GM18868 (cell line): ENCODE data around the gene RPS25.
"Not testable (repeated sequence)": the region's sequence is repeated elsewhere in the genome, so short reads cannot be mapped to it uniquely, and the experiment has no call there.

Experiments used
- ATAC-seq: cut with Tn5 transposase; IDR thresholded peaks from one replicate; pipeline ENCODE4 v1.9.1; 2021; ENCODE audit warnings: mild to moderate bottlenecking, moderate library complexity; ENCODE audit not compliant: unreplicated experiment

RPS25 gene

GRCh38 chr11:119017377-119017776 is 766 bp downstream of the RPS25 start:
- not testable (repeated sequence) for ATAC-seq

GRCh38 chr11:119016216-119017009 is 1.7 kb downstream of the RPS25 start:
- ATAC-seq = no peak

- ATAC-seq = no peak
These were observed 3.0 kb downstream of the RPS25 start for GRCh38 chr11:119015054-119015611.

- no peak for ATAC-seq
These were observed 3.8 kb downstream of the RPS25 start for GRCh38 chr11:119014209-119014924.

- no peak for ATAC-seq
These were observed 5.4 kb downstream of the RPS25 start for GRCh38 chr11:119012629-119013170.

GRCh38 chr11:119011476-119012053 is 6.6 kb downstream of the RPS25 start:
- no peak for ATAC-seq

- no peak for ATAC-seq
These were observed 11.5 kb downstream of the RPS25 start for GRCh38 chr11:119006656-119007055.

- no peak for ATAC-seq
These were observed 17.2 kb downstream of the RPS25 start for GRCh38 chr11:119000906-119001305.

GRCh38 chr11:118998822-118999221 is 19.3 kb downstream of the RPS25 start:
- no peak for ATAC-seq

- peak; percentile 24 for ATAC-seq
These were observed 19.8 kb downstream of the RPS25 start for GRCh38 chr11:118998388-118998717.

- peak; percentile 87 for ATAC-seq
These were observed 20.3 kb downstream of the RPS25 start, which contains the start of gene CENATAC for GRCh38 chr11:118997627-118998387. TSS of gene CENATAC (plus strand) at chr11:118998138. CDS start at chr11:118998198, 60 bp downstream.

- peak; percentile 39 for ATAC-seq
These were observed 21.1 kb downstream of the RPS25 start for GRCh38 chr11:118996926-118997626.

- ATAC-seq = not testable (repeated sequence)
These were observed 26.6 kb downstream of the RPS25 start for GRCh38 chr11:118991486-118992038.

- no peak for ATAC-seq
These were observed 29.9 kb downstream of the RPS25 start for GRCh38 chr11:118988280-118988679.

GRCh38 chr11:118984825-118985224 is 33.3 kb downstream of the RPS25 start:
- no peak for ATAC-seq

- not testable (repeated sequence) for ATAC-seq
These were observed 33.8 kb downstream of the RPS25 start for GRCh38 chr11:118984337-118984736.

- no peak for ATAC-seq
These were observed 37.8 kb downstream of the RPS25 start for GRCh38 chr11:118980191-118980881.

- ATAC-seq = no peak
These were observed 38.7 kb downstream of the RPS25 start for GRCh38 chr11:118979434-118979833.
